ENCODE results near the gene TOX2.

DNA sequence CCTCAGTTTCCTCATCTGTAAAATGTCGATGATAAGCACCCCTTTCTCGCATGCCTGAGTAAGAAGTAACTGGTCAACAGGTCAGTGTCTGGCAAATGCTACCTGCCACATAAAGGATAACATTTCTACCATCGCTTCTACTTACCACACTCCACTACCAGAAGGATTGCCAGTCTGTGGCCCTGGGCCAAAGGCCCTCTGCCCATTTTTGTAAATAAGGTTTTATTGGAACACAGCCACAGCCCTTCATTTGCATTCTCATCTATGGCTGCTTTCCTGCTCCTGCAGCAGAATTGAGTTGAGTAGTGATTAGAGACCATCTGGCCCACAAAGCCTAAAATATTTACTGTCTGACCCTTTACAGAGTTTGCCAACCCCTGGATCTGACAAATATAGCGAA lies 121.8 kb downstream of the TOX2 start:
- TF ChIP-seq POLR2AphosphoS5 (IDR thresholded peaks at IDR 0.05; ENCODE audit: low read depth, low read length) (no peak), TAF1 (IDR thresholded peaks at IDR 0.05; ENCODE audit: low read depth, low read length) (no peak), POLR2A (IDR thresholded peaks at IDR 0.05; ENCODE audit: low read depth, low read length) (no peak)

Measured in GM12891 (cell line).